ENCODE data around the gene CA9. TPM values are rescaled to one million over a fixed set of nuclear protein-coding genes. Genes with fewer than 3 reads are reported as not detected.
A peak's percentile ranks its signal among the peaks of the same experiment; 100 is the strongest.

The CA9 gene
- total RNA-seq, 1 donor from 2014 or later, result 0.78 TPM

DNA sequence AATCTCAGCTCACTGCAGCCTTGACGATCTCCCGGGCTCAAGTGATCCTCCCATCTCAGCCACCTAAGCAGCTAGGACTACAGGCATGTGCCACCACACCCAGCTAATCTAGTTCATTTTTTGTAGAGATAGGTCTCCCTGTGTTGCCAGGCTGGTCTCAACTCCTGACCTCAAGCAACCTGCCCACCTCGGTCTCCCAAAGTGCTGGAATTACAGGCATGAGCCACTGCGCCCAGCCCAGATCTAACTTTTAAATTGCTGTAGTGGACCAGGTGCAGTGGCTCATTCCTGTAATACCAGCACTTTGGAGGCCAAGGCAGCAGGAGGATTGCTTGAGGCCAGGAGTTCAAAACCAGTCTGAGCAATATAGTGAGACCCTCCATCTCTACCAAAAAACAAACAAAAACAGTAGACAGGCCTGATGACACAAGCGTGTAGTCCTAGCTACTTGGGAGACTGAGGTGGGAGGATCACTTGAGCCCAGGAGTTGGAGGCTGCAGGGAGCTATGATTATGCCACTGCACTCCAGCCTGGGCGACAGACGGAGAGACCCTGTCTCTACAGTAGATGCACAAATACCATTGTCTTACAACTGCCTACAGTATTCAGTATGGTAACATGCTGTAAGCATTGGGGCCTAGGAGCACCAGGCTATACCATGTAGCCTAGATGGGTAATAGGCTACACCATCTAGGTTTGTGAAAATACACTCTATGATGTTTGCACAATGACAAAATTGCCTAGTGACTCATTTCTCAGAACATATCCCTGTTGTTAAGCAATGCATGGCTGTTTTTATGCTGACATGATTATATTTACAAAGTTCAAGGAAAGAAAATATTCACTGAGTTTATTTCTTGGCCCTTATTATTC is 21.5 kb upstream of the CA9 start:
- DNase-seq, result no peak

DNA sequence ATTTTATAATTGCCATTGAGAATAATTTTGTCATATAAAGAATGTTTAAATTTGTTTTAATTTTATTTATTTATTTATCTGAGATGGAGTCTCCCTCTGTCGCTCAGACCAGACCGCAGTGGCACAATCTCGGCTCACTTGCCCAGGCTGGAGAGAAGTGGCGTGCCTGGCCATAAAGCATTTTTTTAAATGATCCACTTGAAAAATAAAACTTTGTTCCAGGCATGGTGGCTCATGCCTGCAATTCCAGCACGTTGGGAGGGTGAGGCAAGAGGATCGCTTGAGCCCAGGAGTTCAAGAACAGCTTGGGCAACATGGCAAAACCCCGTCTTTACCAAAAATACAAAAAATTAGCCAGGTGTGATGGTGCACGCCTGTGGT is 20.9 kb upstream of the CA9 start:
- DNase-seq, result no peak

GRCh38 chr9:35653611-35654010 is 20.1 kb upstream of the CA9 start:
- no peak for DNase-seq

GRCh38 chr9:35656348-35656747 is 17.4 kb upstream of the CA9 start:
- DNase-seq, result no peak

- DNase-seq, result no peak
Observed at GRCh38 chr9:35656831-35657545, 16.7 kb upstream of the CA9 start.

GRCh38 chr9:35657546-35658136 is 16.1 kb upstream of the CA9 start, which contains the start of gene RMRP:
RMRP (minus strand) TSS chr9:35658019.
- DNase-seq, result peak; percentile 97

GRCh38 chr9:35658137-35658967 is 15.4 kb upstream of the CA9 start, which contains the start of gene CCDC107:
CCDC107 (plus strand) TSS chr9:35658292; CDS start chr9:35658380, 88 bp downstream.
- peak; percentile 72 for DNase-seq

DNA sequence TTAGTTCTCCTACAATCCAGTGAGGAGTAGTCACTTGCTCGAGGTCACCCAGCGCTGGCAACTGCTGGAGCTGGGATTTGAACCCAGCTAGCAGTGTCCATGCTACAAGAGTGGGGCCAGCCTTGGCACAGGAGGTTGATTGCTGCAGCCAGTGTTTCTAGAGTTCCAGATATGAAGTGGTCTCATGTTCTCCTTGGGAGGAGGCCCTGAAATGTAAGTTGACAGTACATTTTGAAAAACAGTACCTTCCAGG is 14.8 kb upstream of the CA9 start:
- no peak for DNase-seq

DNA sequence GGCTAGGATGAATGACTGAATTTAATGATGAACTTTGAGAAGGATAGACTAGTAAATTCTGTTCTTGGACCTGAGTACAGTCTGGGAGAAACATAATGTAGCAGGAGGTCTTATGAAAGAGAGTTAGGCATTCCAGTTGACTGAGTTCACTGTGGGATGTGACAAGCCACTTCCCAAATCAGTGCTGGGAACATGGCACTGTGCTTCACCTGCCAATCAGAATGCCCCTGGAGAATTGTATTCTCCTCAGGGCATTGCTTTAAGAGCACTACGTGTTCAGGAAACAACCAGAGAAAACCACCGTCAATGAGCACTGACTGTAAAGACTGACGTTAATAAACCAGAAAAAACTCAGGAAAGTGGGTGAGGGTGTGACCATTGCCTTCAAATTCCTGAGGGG is 14.4 kb upstream of the CA9 start:
- DNase-seq, result no peak

GRCh38 chr9:35660966-35661415 is 12.7 kb upstream of the CA9 start:
- no peak for DNase-seq

- no peak for DNase-seq
Observed at GRCh38 chr9:35661756-35662350, 11.9 kb upstream of the CA9 start.

GRCh38 chr9:35662437-35662836 is 11.3 kb upstream of the CA9 start:
- DNase-seq, result no peak

DNA sequence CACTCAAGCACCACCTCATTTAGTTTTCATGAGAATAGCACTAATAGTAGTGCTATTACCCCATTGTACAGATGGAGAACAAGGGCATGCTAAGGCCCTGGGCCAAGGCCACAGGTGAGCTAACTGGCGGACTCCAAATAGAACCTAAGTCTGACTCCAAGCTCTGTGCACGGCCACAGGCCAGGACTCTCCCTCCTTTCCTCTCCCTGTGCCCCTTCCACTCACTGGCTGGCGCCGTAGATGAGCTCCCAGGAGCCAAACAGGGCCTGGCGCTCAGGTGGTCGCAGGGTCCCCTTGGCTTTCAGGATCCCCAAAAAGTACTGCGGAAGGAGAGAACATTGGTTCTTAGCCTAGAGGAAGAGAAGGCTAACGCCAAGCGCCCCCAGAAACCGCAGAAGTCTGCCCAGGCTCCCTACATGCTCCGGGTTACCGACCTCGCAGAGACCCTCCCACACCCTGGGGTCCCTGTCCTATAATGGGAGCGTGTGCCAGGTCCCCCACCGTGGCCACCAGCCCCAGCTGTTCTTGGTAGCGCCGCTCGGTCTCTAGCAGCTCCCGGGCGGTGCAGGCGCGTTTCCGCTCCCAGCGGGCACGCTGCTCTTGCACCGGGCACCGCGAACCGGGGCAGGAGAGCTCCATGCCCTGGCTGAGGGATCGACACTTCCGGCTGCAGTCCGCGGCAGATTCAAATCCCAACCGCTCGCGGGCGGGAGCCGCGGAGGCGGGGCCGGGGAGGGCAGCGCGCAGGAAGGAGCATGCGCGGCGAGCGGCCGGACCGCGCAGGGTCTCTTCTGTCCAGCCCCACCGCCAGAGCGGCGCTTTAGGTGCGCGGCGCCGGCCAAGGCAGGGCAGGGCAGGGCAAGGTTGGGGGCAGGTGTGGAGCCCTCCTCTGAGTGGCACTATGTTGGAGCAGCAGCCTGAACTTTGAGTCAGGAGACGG is 8.9 kb upstream of the CA9 start, which contains the start of gene ARHGEF39:
Gene ARHGEF39 (minus strand): TSS at position 665 of the 940 bp plus-strand sequence. CDS start 26 bp downstream, at position 639.
- DNase-seq, result peak; percentile 64

GRCh38 chr9:35665471-35665818 is 8.3 kb upstream of the CA9 start:
- DNase-seq, result no peak

- DNase-seq, result no peak
Observed at GRCh38 chr9:35666045-35666444, 7.7 kb upstream of the CA9 start.

GRCh38 chr9:35666549-35666948 is 7.2 kb upstream of the CA9 start:
- DNase-seq, result no peak

GRCh38 chr9:35667939-35668338 is 5.8 kb upstream of the CA9 start:
- DNase-seq, result no peak

GRCh38 chr9:35669331-35670145 is 4.2 kb upstream of the CA9 start:
- no peak for DNase-seq

DNA sequence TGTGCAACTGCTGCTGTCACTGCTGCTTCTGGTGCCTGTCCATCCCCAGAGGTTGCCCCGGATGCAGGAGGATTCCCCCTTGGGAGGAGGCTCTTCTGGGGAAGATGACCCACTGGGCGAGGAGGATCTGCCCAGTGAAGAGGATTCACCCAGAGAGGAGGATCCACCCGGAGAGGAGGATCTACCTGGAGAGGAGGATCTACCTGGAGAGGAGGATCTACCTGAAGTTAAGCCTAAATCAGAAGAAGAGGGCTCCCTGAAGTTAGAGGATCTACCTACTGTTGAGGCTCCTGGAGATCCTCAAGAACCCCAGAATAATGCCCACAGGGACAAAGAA is 265 bp downstream of the CA9 start:
- DNase-seq, result no peak

DNA sequence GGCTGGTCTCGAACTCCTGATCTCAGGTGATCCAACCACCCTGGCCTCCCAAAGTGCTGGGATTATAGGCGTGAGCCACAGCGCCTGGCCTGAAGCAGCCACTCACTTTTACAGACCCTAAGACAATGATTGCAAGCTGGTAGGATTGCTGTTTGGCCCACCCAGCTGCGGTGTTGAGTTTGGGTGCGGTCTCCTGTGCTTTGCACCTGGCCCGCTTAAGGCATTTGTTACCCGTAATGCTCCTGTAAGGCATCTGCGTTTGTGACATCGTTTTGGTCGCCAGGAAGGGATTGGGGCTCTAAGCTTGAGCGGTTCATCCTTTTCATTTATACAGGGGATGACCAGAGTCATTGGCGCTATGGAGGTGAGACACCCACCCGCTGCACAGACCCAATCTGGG is 1.5 kb downstream of the CA9 start:
- DNase-seq, result no peak

Data from occipital lobe (tissue), 2 donors.